Measurements from ENCODE around the gene HAND2.

Gene HAND2

GRCh38 chr4:173519111-173520101, 10.6 kb downstream of the HAND2 start:
- DNase-seq = no peak

GRCh38 chr4:173518425-173519102, 11.5 kb downstream of the HAND2 start:
- DNase-seq = no peak

- no peak for DNase-seq
These were observed 12.1 kb downstream of the HAND2 start for GRCh38 chr4:173517781-173518424.

GRCh38 chr4:173516621-173517524, 13.2 kb downstream of the HAND2 start:
- no peak for DNase-seq

GRCh38 chr4:173515458-173515857, 14.6 kb downstream of the HAND2 start:
- DNase-seq = no peak

GRCh38 chr4:173514641-173515217, 15.3 kb downstream of the HAND2 start:
- no peak for DNase-seq

GRCh38 chr4:173513651-173514050, 16.4 kb downstream of the HAND2 start:
- no peak for DNase-seq

- DNase-seq = no peak
These were observed 18.2 kb downstream of the HAND2 start for GRCh38 chr4:173511787-173512361.

- no peak for DNase-seq
These were observed 20.7 kb downstream of the HAND2 start for GRCh38 chr4:173509036-173510001.

GRCh38 chr4:173508386-173509035, 21.5 kb downstream of the HAND2 start:
- no peak for DNase-seq

- no peak for DNase-seq
These were observed 22.3 kb downstream of the HAND2 start for GRCh38 chr4:173507471-173508385.

- DNase-seq = no peak
These were observed 23.3 kb downstream of the HAND2 start for GRCh38 chr4:173506597-173507211.

GRCh38 chr4:173505924-173506518, 24.0 kb downstream of the HAND2 start:
- DNase-seq = peak; percentile 76

GRCh38 chr4:173504181-173504503, 25.9 kb downstream of the HAND2 start:
- DNase-seq = no peak

GRCh38 chr4:173503330-173504180, 26.5 kb downstream of the HAND2 start:
- no peak for DNase-seq

GRCh38 chr4:173502282-173502681, 27.7 kb downstream of the HAND2 start:
- no peak for DNase-seq

- DNase-seq = no peak
These were observed 28.4 kb downstream of the HAND2 start for GRCh38 chr4:173501592-173502150.

Data from 8988T (cell line).